Spinal cord (tissue), 10 donors: Measurements from ENCODE around the gene ACMSD. TPM values are rescaled to one million over a fixed set of nuclear protein-coding genes. Genes with fewer than 3 reads are reported as not detected.
A peak's percentile ranks its signal among the peaks of the same experiment; 100 is the strongest.
"Not testable (repeated sequence)": the region's sequence is repeated elsewhere in the genome, so short reads cannot be mapped to it uniquely, and the experiment has no call there.

Experiments
- DNase-seq, 6 donors: peaks; one replicate each; pipeline versions ENCODE4 v3.0.0 to v3.0.0-alpha.2; 2013 to 2015; ENCODE audit warnings: low spot score in 6 of 6, low read depth in 4 of 6
- H3K27ac ChIP-seq: one replicate; pipeline ENCODE4 v1.5.1; 2013; ENCODE audit warnings: low read depth, low read length, control low read depth
- H3K27me3 ChIP-seq: one replicate; pipeline ENCODE4 v1.6.1; 2013; ENCODE audit warnings: low read length; ENCODE audit not compliant: control insufficient read depth, insufficient read depth
- H3K36me3 ChIP-seq: one replicate; pipeline ENCODE4 v1.6.1; 2013; ENCODE audit warnings: low read length; ENCODE audit not compliant: control insufficient read depth, insufficient read depth
- H3K4me1 ChIP-seq: one replicate; pipeline ENCODE4 v1.6.1; 2013; ENCODE audit warnings: low read length; ENCODE audit not compliant: control insufficient read depth, insufficient read depth
- H3K4me3 ChIP-seq: one replicate; pipeline ENCODE4 v1.5.1; 2013; ENCODE audit warnings: low read depth, low read length, control low read depth
- H3K9me3 ChIP-seq: one replicate; pipeline ENCODE4 v1.6.1; 2013; ENCODE audit warnings: low read length; ENCODE audit not compliant: control insufficient read depth, insufficient read depth
- WGBS: methylation state at CpG from one replicate; pipeline ENCODE4 v1.1.5; 2013; ENCODE audit warnings: missing lambda C conversion rate; ENCODE audit not compliant: insufficient coverage; 5-methylcytosine and 5-hydroxymethylcytosine counted together
- polyA plus RNA-seq, 2 donors: library from polyadenylated mRNA; unstranded; fragments of 120-200 nt; gene quantifications; one replicate each; pipeline ENCODE4 v1.2.1, GENCODE V29; 2013; ENCODE audit not compliant: insufficient read length in 2 of 2
- total RNA-seq, 2 donors: library from RNA; depleted of rRNA in 1 of 2; stranded (reverse); fragments of 120-200 nt in 1 of 2; fragments of >200 nt in 1 of 2; gene quantifications; one replicate each; pipeline versions ENCODE4 v1.2.3 to v1.2.4, GENCODE V29; 2013 to 2014
- donor health status: healthy.

The ACMSD gene
- total and polyA plus RNA-seq, 4 donors: 0.40 to 1.1 TPM; not detected in 2

DNA sequence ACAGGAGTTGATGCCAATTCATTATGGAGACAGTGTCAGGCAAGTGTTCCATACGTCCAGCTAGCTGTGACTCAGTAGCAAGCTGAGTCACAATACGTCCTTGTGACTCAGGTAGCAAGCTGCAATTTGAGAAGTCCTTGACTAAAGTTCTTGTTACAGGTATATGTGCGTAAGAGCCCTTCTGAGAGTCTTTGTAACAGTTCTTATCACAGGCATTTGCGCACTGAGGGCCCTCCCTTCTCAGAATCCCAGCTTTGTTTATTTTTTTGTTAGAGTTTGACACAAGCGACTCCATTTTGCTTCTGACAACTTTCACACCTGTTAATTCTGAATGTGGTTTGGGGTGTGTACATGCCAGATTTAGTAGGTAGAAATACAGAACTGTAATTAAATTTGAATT is 20.1 kb upstream of the ACMSD start:
- no peak for DNase-seq
- Histone ChIP-seq H3K27me3 (no peaks in the 10 kb centered on the region), H3K9me3 (no peaks in the 10 kb centered on the region), H3K27ac (no peak overlapping the region), H3K4me1 (no peaks in the 10 kb centered on the region), H3K4me3 (no peak overlapping the region), H3K36me3 (no peaks in the 10 kb centered on the region)
- 89% methylated on average over 3 of the region's 5 CpGs for WGBS

DNA sequence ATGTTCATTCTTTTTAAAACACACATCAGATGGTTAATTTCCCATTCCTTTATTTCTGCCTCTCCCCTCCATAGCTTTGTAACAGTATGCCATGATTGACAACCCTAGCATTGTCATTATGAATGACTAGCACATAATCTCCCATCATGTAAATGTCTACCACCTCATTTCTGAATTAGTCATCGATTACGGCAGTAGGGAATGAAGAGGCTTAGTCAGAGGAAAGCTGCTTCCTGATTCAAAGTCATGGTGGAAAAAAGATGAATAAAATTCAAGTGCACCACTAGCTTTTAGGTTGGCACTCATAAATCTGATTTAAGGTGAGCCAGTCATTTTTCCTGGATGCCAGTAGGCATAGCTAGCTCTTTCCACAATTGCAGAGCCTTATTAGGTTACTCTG is 19.1 kb upstream of the ACMSD start:
- Histone ChIP-seq H3K27ac (no peak overlapping the region), H3K9me3 (no peaks in the 10 kb centered on the region), H3K27me3 (no peaks in the 10 kb centered on the region), H3K4me1 (no peaks in the 10 kb centered on the region), H3K36me3 (no peaks in the 10 kb centered on the region), H3K4me3 (no peak overlapping the region)
- DNase-seq: peak in 1 of 6 donors; percentile 2
- WGBS: no CpG with 5 or more reads among the region's 2 CpGs

DNA sequence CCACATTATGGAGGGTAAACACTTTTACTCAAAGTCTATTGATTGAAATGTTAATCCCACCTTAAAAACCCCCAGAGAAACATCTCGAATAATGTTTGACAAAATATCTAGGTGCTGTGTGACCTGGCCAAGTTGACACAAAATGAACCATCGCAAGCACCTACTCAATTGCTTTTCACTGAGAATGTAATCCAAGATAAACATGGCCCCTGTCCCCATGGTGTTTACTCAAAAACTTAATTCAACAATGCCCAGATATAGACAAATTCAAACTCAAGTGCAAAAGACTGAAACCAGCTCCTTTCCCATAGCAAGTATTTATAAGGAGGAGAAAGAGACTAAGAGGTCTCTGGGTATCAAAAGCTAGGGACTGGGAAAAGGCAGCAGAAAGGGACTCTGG is 15.0 kb upstream of the ACMSD start:
- Histone ChIP-seq H3K27ac (no peak overlapping the region), H3K36me3 (no peaks in the 10 kb centered on the region), H3K4me1 (no peaks in the 10 kb centered on the region), H3K4me3 (no peak overlapping the region), H3K9me3 (no peaks in the 10 kb centered on the region), H3K27me3 (no peaks in the 10 kb centered on the region)
- no CpG with 5 or more reads among the region's 2 CpGs for WGBS
- DNase-seq: no peak

- Histone ChIP-seq H3K4me3 (no peak overlapping the region), H3K4me1 (no peaks in the 10 kb centered on the region), H3K9me3 (no peaks in the 10 kb centered on the region), H3K36me3 (no peaks in the 10 kb centered on the region), H3K27me3 (no peaks in the 10 kb centered on the region), H3K27ac (no peak overlapping the region)
- DNase-seq: no peak
- WGBS: 58% methylated on average over 2 of the region's 2 CpGs
These were observed 14.6 kb upstream of the ACMSD start for GRCh38 chr2:134823832-134824231.

- not testable (repeated sequence) for H3K4me3 ChIP-seq, H3K9me3 ChIP-seq, H3K36me3 ChIP-seq, DNase-seq, H3K4me1 ChIP-seq, H3K27me3 ChIP-seq, H3K27ac ChIP-seq
- no CpG with 5 or more reads among the region's 13 CpGs for WGBS
These were observed 12.7 kb upstream of the ACMSD start for GRCh38 chr2:134825716-134826115.

GRCh38 chr2:134835471-134835870 is 2.9 kb upstream of the ACMSD start:
- Histone ChIP-seq H3K9me3 (no peaks in the 10 kb centered on the region), H3K27ac (no peak overlapping the region), H3K4me3 (no peak overlapping the region), H3K27me3 (no peaks in the 10 kb centered on the region), H3K4me1 (no peaks in the 10 kb centered on the region), H3K36me3 (no peaks in the 10 kb centered on the region)
- no CpG with 5 or more reads among the region's 1 CpG for WGBS
- no peak for DNase-seq

DNA sequence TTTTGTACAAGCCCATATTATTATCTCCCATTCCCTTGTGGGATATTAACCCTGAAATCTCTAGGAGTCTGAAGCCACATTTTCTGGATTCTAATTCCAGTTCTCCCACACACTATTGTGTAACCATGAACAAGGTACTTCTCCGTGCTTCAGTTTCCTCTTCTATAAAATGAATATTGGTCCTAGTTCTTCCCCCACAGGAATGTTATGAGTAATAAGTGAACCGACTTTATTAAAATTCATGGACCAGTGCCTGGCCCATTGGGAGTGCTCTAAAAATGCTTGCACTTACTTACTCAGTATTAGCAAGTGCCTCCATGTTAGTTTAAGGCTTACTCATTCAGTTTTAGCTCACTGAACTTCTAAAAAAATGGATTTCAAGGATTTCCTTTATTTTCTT is 1.4 kb upstream of the ACMSD start:
- no peaks in the 10 kb centered on the region for H3K27me3 ChIP-seq
- no CpG with 5 or more reads among the region's 2 CpGs for WGBS
- H3K36me3 ChIP-seq: no peaks in the 10 kb centered on the region
- H3K4me3 ChIP-seq: no peak overlapping the region
- H3K27ac ChIP-seq: no peak overlapping the region
- H3K9me3 ChIP-seq: no peaks in the 10 kb centered on the region
- no peaks in the 10 kb centered on the region for H3K4me1 ChIP-seq
- DNase-seq: no peak

DNA sequence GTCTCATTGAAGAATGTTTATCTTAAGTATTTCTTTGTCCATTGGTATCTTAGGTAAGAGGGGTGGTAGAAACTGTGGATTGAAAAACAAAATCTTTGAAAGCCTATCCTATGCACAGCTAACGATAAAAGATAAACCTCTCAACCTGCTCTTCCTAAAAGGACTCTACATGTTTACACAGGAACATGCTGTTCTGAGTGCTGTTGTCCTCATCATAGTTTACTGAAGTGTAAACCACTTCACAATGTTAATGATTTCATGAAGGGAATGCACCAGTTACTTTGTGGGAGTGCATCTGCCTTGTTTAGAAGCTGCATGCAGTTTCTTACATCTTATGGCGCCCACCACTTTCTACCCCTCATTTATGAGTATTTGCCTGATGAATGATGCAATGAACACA is 1.2 kb downstream of the ACMSD start:
- no peak overlapping the region for H3K4me3 ChIP-seq
- no peaks in the 10 kb centered on the region for H3K36me3 ChIP-seq
- no peaks in the 10 kb centered on the region for H3K27me3 ChIP-seq
- DNase-seq: peak in 1 of 6 donors; percentile 48
- no peaks in the 10 kb centered on the region for H3K4me1 ChIP-seq
- no peak overlapping the region for H3K27ac ChIP-seq
- H3K9me3 ChIP-seq: no peaks in the 10 kb centered on the region
- no CpG with 5 or more reads among the region's 2 CpGs for WGBS

- Histone ChIP-seq H3K4me1 (no peaks in the 10 kb centered on the region), H3K4me3 (no peak overlapping the region), H3K27me3 (no peaks in the 10 kb centered on the region), H3K9me3 (no peaks in the 10 kb centered on the region), H3K36me3 (no peaks in the 10 kb centered on the region), H3K27ac (no peak overlapping the region)
- WGBS: no CpG with 5 or more reads among the region's 2 CpGs
- no peak for DNase-seq
These were observed 4.6 kb downstream of the ACMSD start for GRCh38 chr2:134842930-134843490.

DNA sequence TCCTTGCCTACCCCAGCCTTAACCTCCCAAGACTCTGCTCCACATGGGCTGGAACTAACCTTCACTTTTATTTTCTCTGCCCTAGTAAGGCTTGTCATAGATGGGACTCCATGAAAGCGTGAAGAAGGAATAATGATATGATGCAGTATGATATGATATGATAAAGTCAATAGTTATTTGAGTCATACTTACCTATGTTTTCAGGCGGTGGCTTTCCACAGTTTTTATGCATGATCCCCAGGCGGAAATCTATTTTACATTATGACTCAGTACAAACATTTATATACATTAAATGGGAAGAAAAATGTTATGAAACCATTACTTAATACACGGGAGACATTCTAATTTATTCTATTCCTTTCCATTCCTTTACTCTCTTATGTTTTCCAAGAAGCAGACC is 5.6 kb downstream of the ACMSD start:
- no peaks in the 10 kb centered on the region for H3K4me1 ChIP-seq
- no peaks in the 10 kb centered on the region for H3K36me3 ChIP-seq
- H3K9me3 ChIP-seq: no peaks in the 10 kb centered on the region
- H3K4me3 ChIP-seq: no peak overlapping the region
- no peaks in the 10 kb centered on the region for H3K27me3 ChIP-seq
- WGBS: no CpG with 5 or more reads among the region's 4 CpGs
- no peak overlapping the region for H3K27ac ChIP-seq
- DNase-seq: peak in 1 of 6 donors; percentile 10
